ENCODE results near the gene CAMK2G. TPM values are rescaled to one million over a fixed set of nuclear protein-coding genes. Genes with fewer than 3 reads are reported as not detected.

The CAMK2G gene
- total RNA-seq, 5 donors from 2014 or later (not counting 1 experiment from before 2014, with no cell fraction given): 50.6 to 59.9 (median 55.5) TPM

DNA sequence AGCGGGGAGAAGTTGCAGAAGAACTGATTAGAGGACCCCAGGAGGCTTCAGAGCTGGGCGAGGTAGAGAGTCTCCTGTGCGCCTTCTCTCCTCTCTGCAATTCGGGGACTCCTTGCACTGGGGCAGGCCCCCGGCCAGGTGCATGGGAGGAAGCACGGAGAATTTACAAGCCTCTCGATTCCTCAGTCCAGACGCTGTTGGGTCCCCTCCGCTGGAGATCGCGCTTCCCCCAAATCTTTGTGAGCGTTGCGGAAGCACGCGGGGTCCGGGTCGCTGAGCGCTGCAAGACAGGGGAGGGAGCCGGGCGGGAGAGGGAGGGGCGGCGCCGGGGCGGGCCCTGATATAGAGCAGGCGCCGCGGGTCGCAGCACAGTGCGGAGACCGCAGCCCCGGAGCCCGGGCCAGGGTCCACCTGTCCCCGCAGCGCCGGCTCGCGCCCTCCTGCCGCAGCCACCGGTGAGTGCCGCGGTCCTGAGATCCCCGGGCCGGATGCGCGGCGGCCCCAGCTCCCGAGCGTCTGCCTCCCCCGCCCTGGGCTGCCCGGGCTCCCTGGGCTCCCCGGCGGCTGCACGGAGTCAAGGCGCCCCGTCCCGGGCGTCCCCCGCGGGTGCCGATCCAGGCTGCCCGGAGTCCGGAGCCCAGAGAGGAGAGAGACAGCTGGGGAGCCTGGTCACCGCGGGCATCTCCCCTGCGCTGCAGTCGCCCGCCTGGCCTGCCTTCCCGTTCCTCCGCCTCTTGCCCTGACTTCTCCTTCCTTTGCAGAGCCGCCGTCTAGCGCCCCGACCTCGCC is 36.6 kb upstream of the CAMK2G start, which contains the start of gene PLAU:
PLAU (plus strand) TSS at position 369 of the 789 bp plus-strand sequence. CDS start 424 bp downstream, outside the sequence.
- peak in 26 of 35 experiments; percentile 8 to 53 (median 27) for DNase-seq
- H3K4me3 ChIP-seq (ENCODE audit: control insufficient read depth in 1 of 2, extremely low read depth in 1 of 2, low read length in 1 of 2): peak within 1 kb of the TSS; percentile 35 to 64
- peaks cover 0 to 82% of the 10 kb centered on the region in 2 experiments for H3K27me3 ChIP-seq (replicated peaks in 1 of 2; ENCODE audit: control insufficient read depth in 2 of 2, extremely low read depth in 1 of 2, insufficient read depth in 2 of 2, low read length in 1 of 2)
- no peaks in the 10 kb centered on the region for H3K9me3 Mint-ChIP-seq
- peaks cover 29 to 34% (median 33%) of the 10 kb centered on the region in 3 donors for H3K4me1 Mint-ChIP-seq
- no peak within 1 kb of the TSS for H3K27ac ChIP-seq (ENCODE audit: low read length)
- no peak within 1 kb of the TSS for H3K27ac Mint-ChIP-seq
- H3K4me1 ChIP-seq (ENCODE audit: control insufficient read depth in 1 of 2, extremely low read depth in 1 of 2, insufficient read depth in 2 of 2, low read length in 2 of 2): peaks cover 0 to 38% of the 10 kb centered on the region in 2 experiments
- no peaks in the 10 kb centered on the region for H3K36me3 ChIP-seq (ENCODE audit: control insufficient read depth in 2 of 2, extremely low read depth in 1 of 2, insufficient read depth in 1 of 2, low read length in 1 of 2)
- peaks cover 53 to 60% of the 10 kb centered on the region in 2 donors for H3K27me3 Mint-ChIP-seq
- CTCF ChIA-PET: no interaction called here
- H3K9me3 ChIP-seq: no peaks in the 10 kb centered on the region
- under 1% methylated on average over 67 of the region's 74 CpGs for WGBS (ENCODE audit: insufficient coverage)
- peak; percentile 71 to 79 (median 75) for ATAC-seq (replicated peaks in 1 of 4)
- POLR2A ChIA-PET: no interaction called here
- peak within 1 kb of the TSS; percentile 84 to 86 (median 85) for H3K4me3 Mint-ChIP-seq
- H3K36me3 Mint-ChIP-seq: no peaks in the 10 kb centered on the region

DNA sequence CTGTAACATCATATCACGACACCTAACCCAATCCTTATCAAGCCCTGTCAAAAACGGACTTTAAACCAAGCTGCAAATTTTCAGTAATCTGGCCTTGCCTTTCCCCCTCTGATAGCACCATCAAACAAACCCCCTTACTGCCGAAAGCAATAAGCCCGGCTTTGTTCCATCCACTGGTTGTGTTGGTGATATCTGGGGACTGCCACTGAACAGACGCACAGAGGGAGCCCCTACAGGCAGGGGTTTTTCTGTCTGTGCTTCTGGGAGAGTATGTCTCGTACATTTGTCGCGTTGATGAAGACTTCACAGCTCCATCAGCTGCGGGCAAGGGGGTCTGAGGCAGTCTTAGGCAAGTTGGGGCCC is 36.0 kb upstream of the CAMK2G start:
- Mint-ChIP-seq H3K36me3 (no peaks in the 10 kb centered on the region), H3K4me1 (peaks cover 29 to 34% (median 33%) of the 10 kb centered on the region in 3 donors), H3K27ac (no peak overlapping the region), H3K27me3 (peaks cover 56 to 58% of the 10 kb centered on the region in 2 donors), H3K9me3 (no peaks in the 10 kb centered on the region), H3K4me3 (peak overlapping the region; percentile 75 to 86 (median 79))
- ChIA-PET CTCF (no interaction called here), POLR2A (no interaction called here)
- peaks cover 0 to 38% of the 10 kb centered on the region in 2 experiments for H3K4me1 ChIP-seq (ENCODE audit: control insufficient read depth in 1 of 2, extremely low read depth in 1 of 2, insufficient read depth in 2 of 2, low read length in 2 of 2)
- no peaks in the 10 kb centered on the region for H3K9me3 ChIP-seq
- peaks cover 0 to 78% of the 10 kb centered on the region in 2 experiments for H3K27me3 ChIP-seq (replicated peaks in 1 of 2; ENCODE audit: control insufficient read depth in 2 of 2, extremely low read depth in 1 of 2, insufficient read depth in 2 of 2, low read length in 1 of 2)
- no peak overlapping the region for H3K27ac ChIP-seq (ENCODE audit: low read length)
- DNase-seq (peak in 6 of 35 experiments; percentile 5 to 45 (median 8)), ATAC-seq (replicated peaks in 1 of 4) (peak; percentile 27 to 59 (median 32))
- 34% methylated on average over 3 of the region's 9 CpGs for WGBS (ENCODE audit: insufficient coverage)
- H3K36me3 ChIP-seq (ENCODE audit: control insufficient read depth in 2 of 2, extremely low read depth in 1 of 2, insufficient read depth in 1 of 2, low read length in 1 of 2): no peaks in the 10 kb centered on the region
- H3K4me3 ChIP-seq (ENCODE audit: control insufficient read depth in 1 of 2, extremely low read depth in 1 of 2, low read length in 1 of 2): peak overlapping the region; percentile 33 to 64

DNA sequence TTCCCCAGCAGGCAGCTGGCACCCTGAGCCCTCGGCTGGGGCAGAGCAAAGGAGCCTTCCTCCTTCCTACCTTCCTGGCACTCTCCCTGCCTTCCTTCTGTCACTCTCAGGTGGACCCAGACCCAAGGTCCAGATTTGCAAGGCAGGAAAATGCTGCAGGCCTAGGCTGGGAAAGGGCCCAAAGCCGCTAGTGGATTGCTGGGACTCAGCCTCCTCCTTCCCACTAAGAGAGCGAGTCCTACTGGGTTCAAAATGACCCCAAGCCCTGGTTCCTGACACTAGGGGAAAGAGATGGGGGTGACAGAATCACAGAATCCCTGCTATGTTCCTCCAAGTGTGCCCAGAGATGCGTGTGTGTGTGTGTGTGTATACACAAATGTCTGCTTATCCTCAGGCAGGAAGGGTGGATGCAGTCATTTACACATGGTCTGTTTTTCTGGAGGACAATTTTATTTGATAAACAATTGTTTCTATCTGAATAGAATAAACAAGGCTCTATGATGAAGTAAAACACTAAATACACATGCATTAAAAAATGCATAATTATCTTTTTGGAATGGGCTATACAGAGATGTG is 35.3 kb upstream of the CAMK2G start:
- H3K4me3 Mint-ChIP-seq: peak overlapping the region; percentile 75 to 86 (median 79)
- DNase-seq: no peak
- Histone ChIP-seq H3K27ac (ENCODE audit: low read length) (no peak overlapping the region), H3K4me1 (ENCODE audit: control insufficient read depth in 1 of 2, extremely low read depth in 1 of 2, insufficient read depth in 2 of 2, low read length in 2 of 2) (peaks cover 0 to 38% of the 10 kb centered on the region in 2 experiments), H3K9me3 (no peaks in the 10 kb centered on the region), H3K36me3 (ENCODE audit: control insufficient read depth in 2 of 2, extremely low read depth in 1 of 2, insufficient read depth in 1 of 2, low read length in 1 of 2) (no peaks in the 10 kb centered on the region), H3K27me3 (replicated peaks in 1 of 2; ENCODE audit: control insufficient read depth in 2 of 2, extremely low read depth in 1 of 2, insufficient read depth in 2 of 2, low read length in 1 of 2) (peaks cover 0 to 79% of the 10 kb centered on the region in 2 experiments), H3K4me3 (ENCODE audit: control insufficient read depth in 1 of 2, extremely low read depth in 1 of 2, low read length in 1 of 2) (no peak overlapping the region)
- no peaks in the 10 kb centered on the region for H3K36me3 Mint-ChIP-seq
- ATAC-seq (replicated peaks in 1 of 4): no peak
- 20% methylated on average over 1 of the region's 4 CpGs for WGBS (ENCODE audit: insufficient coverage)
- no peak overlapping the region for H3K27ac Mint-ChIP-seq
- peaks cover 56 to 59% of the 10 kb centered on the region in 2 donors for H3K27me3 Mint-ChIP-seq
- peaks cover 29 to 34% (median 33%) of the 10 kb centered on the region in 3 donors for H3K4me1 Mint-ChIP-seq
- CTCF ChIA-PET: no interaction called here
- POLR2A ChIA-PET: no interaction called here
- H3K9me3 Mint-ChIP-seq: no peaks in the 10 kb centered on the region

DNA sequence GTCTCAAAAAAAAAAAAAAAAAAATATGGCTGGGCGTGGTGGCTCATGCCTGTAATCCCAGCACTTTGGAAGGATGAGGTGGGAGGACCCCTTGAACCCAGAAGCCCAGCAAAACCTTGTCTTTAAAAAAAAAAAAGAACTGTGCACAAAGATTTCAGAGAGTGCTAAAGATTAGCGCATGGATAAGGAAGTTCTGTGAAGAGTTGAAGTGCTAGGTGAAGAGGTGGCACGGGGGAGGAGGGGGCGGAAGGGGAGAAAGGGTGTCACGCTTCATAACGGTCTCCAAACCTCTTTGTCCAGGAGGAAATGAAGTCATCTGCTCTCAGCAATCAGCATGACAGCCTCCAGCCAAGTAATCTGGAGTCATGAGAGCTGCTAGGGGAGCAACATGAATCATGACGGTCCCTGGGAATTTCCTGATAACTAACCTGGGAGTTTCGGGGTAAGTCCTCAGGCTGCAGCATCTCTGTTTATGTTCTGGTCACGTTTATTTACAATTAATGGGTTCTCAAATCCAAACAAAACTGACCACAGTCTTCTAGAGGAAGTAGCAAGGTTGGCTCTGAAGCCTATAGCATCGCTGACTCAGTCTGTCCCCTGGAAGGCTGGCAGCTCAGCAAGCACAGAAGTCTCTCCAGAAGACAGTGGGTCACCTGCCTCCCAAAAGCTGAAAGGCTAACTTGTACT is 34.6 kb upstream of the CAMK2G start:
- H3K27ac ChIP-seq (ENCODE audit: low read length): no peak overlapping the region
- H3K4me1 Mint-ChIP-seq: peaks cover 29 to 34% (median 33%) of the 10 kb centered on the region in 3 donors
- H3K27me3 Mint-ChIP-seq: peaks cover 54 to 58% of the 10 kb centered on the region in 2 donors
- no peaks in the 10 kb centered on the region for H3K9me3 Mint-ChIP-seq
- ChIA-PET CTCF (interaction anchor here (0.6 to 0.9 kb wide), 3 partner anchors 9 to 31 kb away, joined by 3 to 4 read pairs (median 4); no protein-coding TSS in a partner anchor), POLR2A (no interaction called here)
- peaks cover 0 to 73% of the 10 kb centered on the region in 2 experiments for H3K27me3 ChIP-seq (replicated peaks in 1 of 2; ENCODE audit: control insufficient read depth in 2 of 2, extremely low read depth in 1 of 2, insufficient read depth in 2 of 2, low read length in 1 of 2)
- peak in 28 of 35 experiments; percentile 10 to 62 (median 27) for DNase-seq
- H3K4me3 ChIP-seq (ENCODE audit: control insufficient read depth in 1 of 2, extremely low read depth in 1 of 2, low read length in 1 of 2): no peak overlapping the region
- H3K4me1 ChIP-seq (ENCODE audit: control insufficient read depth in 1 of 2, extremely low read depth in 1 of 2, insufficient read depth in 2 of 2, low read length in 2 of 2): peaks cover 0 to 38% of the 10 kb centered on the region in 2 experiments
- no peaks in the 10 kb centered on the region for H3K36me3 ChIP-seq (ENCODE audit: control insufficient read depth in 2 of 2, extremely low read depth in 1 of 2, insufficient read depth in 1 of 2, low read length in 1 of 2)
- no peak overlapping the region for H3K27ac Mint-ChIP-seq
- 8% methylated on average over 4 of the region's 10 CpGs for WGBS (ENCODE audit: insufficient coverage)
- peak overlapping the region in 2 of 3 donors; percentile 25 to 35 for H3K4me3 Mint-ChIP-seq
- H3K9me3 ChIP-seq: no peaks in the 10 kb centered on the region
- no peaks in the 10 kb centered on the region for H3K36me3 Mint-ChIP-seq
- peak in 3 of 4 experiments; percentile 17 to 52 (median 27) for ATAC-seq (replicated peaks in 1 of 4)

DNA sequence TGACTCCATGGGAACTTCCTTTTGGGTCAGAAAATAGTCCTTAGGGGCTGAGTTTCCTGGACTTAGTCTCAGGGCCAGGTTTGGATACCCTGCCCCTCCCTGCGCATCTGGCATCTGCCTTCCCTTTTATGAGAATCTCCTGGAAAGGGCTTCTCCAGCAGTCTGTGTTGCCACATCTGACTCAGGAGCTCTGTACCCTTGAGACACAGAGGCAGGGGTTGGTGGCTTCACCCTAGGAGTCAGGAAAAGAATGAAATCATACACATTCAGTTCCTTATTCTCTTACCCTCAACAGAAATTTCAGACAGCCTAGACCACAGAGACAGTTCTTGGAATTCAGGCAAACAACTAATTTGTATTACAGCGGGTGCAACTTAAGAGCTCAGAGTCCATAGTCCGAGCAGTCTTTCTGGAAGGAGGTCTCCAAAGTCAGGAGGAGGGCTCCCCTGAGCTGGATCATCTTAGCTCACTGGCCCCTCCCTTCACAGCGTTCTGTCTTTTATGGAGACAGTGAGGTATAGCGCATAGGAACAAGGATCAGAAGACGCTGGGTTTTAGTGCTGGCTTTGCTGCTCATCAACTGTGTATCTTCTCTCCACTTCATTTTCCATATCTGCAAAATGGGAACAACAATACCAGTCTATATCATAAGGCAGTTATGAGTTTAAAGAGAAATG is 33.6 kb upstream of the CAMK2G start:
- H3K36me3 ChIP-seq (ENCODE audit: control insufficient read depth in 2 of 2, extremely low read depth in 1 of 2, insufficient read depth in 1 of 2, low read length in 1 of 2): no peaks in the 10 kb centered on the region
- peaks cover 44 to 51% of the 10 kb centered on the region in 2 donors for H3K27me3 Mint-ChIP-seq
- 82% methylated on average over 3 of the region's 6 CpGs for WGBS (ENCODE audit: insufficient coverage)
- peak overlapping the region in 1 of 2 donors; percentile 11 for H3K27ac Mint-ChIP-seq
- no peak overlapping the region for H3K27ac ChIP-seq (ENCODE audit: low read length)
- peaks cover 29 to 34% (median 33%) of the 10 kb centered on the region in 3 donors for H3K4me1 Mint-ChIP-seq
- H3K4me1 ChIP-seq (ENCODE audit: control insufficient read depth in 1 of 2, extremely low read depth in 1 of 2, insufficient read depth in 2 of 2, low read length in 2 of 2): peaks cover 0 to 38% of the 10 kb centered on the region in 2 experiments
- no peak for DNase-seq
- POLR2A ChIA-PET: no interaction called here
- H3K36me3 Mint-ChIP-seq: no peaks in the 10 kb centered on the region
- peaks cover 0 to 64% of the 10 kb centered on the region in 2 experiments for H3K27me3 ChIP-seq (replicated peaks in 1 of 2; ENCODE audit: control insufficient read depth in 2 of 2, extremely low read depth in 1 of 2, insufficient read depth in 2 of 2, low read length in 1 of 2)
- H3K9me3 Mint-ChIP-seq: no peaks in the 10 kb centered on the region
- CTCF ChIA-PET: interaction anchor here (0.6 to 0.9 kb wide), 5 partner anchors 10 to 129 kb away, joined by 3 to 4 read pairs (median 4); no protein-coding TSS in a partner anchor
- no peaks in the 10 kb centered on the region for H3K9me3 ChIP-seq
- no peak for ATAC-seq (replicated peaks in 1 of 4)
- no peak overlapping the region for H3K4me3 ChIP-seq (ENCODE audit: control insufficient read depth in 1 of 2, extremely low read depth in 1 of 2, low read length in 1 of 2)
- H3K4me3 Mint-ChIP-seq: peak overlapping the region in 1 of 3 donors; percentile 35

All from T-cell (primary cell).